SJSA1 (cell line): ENCODE measurements around the gene KCNK3. TPM values are rescaled to one million over a fixed set of nuclear protein-coding genes. Genes with fewer than 3 reads are reported as not detected.

Source experiments
- DNase-seq, 2 experiments: peaks; one replicate each; pipeline ENCODE4 v3.0.0-alpha.2; 2015 to 2020; ENCODE audit warnings: low spot score in 2 of 2, low read depth in 1 of 2
- H3K27ac ChIP-seq: fragments of 250-450 bp; sonication (Bioruptor Pico); 2 replicates; pipeline ENCODE4 v1.5.1; 2020; ENCODE audit warnings: mild to moderate bottlenecking, moderate library complexity
- H3K27me3 ChIP-seq: fragments of 250-450 bp; sonication (Bioruptor Pico); replicated peaks from 2 replicates; pipeline ENCODE4 v1.5.1; 2020; ENCODE audit warnings: mild to moderate bottlenecking, moderate library complexity
- H3K36me3 ChIP-seq: fragments of 250-450 bp; sonication (Bioruptor Pico); 2 replicates; pipeline ENCODE4 v1.5.1; 2020; ENCODE audit warnings: mild to moderate bottlenecking
- H3K4me1 ChIP-seq: fragments of 250-450 bp; sonication (Bioruptor Pico); replicated peaks from 2 replicates; pipeline ENCODE4 v1.6.1; 2021; ENCODE audit warnings: mild to moderate bottlenecking
- H3K4me3 ChIP-seq: fragments of 250-450 bp; sonication (Bioruptor Pico); 2 replicates; pipeline ENCODE4 v1.5.1; 2020; ENCODE audit warnings: mild to moderate bottlenecking
- H3K9me3 ChIP-seq: fragments of 250-450 bp; sonication (Bioruptor Pico); replicated peaks from 2 replicates; pipeline ENCODE4 v1.5.1; 2020; ENCODE audit warnings: mild to moderate bottlenecking
- total RNA-seq: library from RNA; depleted of rRNA; stranded (reverse); fragments of >200 nt; shearing (Covaris generic); gene quantifications from 2 replicates; pipeline ENCODE4 v1.2.3, GENCODE V29; 2014

KCNK3 gene
- total RNA-seq, 1 experiment from 2014 or later = not detected

GRCh38 chr2:26671691-26672090 lies 20.8 kb upstream of the KCNK3 start:
- Histone ChIP-seq H3K4me1 (no peaks in the 10 kb centered on the region), H3K36me3 (no peaks in the 10 kb centered on the region), H3K27me3 (peaks cover 21% of the 10 kb centered on the region), H3K9me3 (no peaks in the 10 kb centered on the region), H3K27ac (no peak overlapping the region), H3K4me3 (no peak overlapping the region)
- DNase-seq = no peak

GRCh38 chr2:26672112-26672817 lies 20.3 kb upstream of the KCNK3 start:
- H3K9me3 ChIP-seq = no peaks in the 10 kb centered on the region
- H3K27me3 ChIP-seq = peaks cover 21% of the 10 kb centered on the region
- no peaks in the 10 kb centered on the region for H3K36me3 ChIP-seq
- H3K4me1 ChIP-seq = no peaks in the 10 kb centered on the region
- no peak overlapping the region for H3K4me3 ChIP-seq
- DNase-seq = no peak
- H3K27ac ChIP-seq = no peak overlapping the region

- no peaks in the 10 kb centered on the region for H3K9me3 ChIP-seq
- H3K27ac ChIP-seq = no peak overlapping the region
- no peaks in the 10 kb centered on the region for H3K4me1 ChIP-seq
- peaks cover 23% of the 10 kb centered on the region for H3K27me3 ChIP-seq
- no peak for DNase-seq
- no peak overlapping the region for H3K4me3 ChIP-seq
- H3K36me3 ChIP-seq = no peaks in the 10 kb centered on the region
Measured at GRCh38 chr2:26672818-26673393, 19.6 kb upstream of the KCNK3 start.

- H3K36me3 ChIP-seq = no peaks in the 10 kb centered on the region
- H3K9me3 ChIP-seq = no peaks in the 10 kb centered on the region
- H3K4me3 ChIP-seq = no peak overlapping the region
- no peak for DNase-seq
- H3K27ac ChIP-seq = no peak overlapping the region
- H3K27me3 ChIP-seq = peaks cover 31% of the 10 kb centered on the region
- H3K4me1 ChIP-seq = no peaks in the 10 kb centered on the region
Measured at GRCh38 chr2:26674002-26674751, 18.3 kb upstream of the KCNK3 start.

- Histone ChIP-seq H3K27ac (no peak overlapping the region), H3K9me3 (no peaks in the 10 kb centered on the region), H3K36me3 (no peaks in the 10 kb centered on the region), H3K4me1 (no peaks in the 10 kb centered on the region), H3K4me3 (no peak overlapping the region), H3K27me3 (peaks cover 31% of the 10 kb centered on the region)
- no peak for DNase-seq
Measured at GRCh38 chr2:26674771-26675170, 17.8 kb upstream of the KCNK3 start.

- no peaks in the 10 kb centered on the region for H3K36me3 ChIP-seq
- no peak overlapping the region for H3K27ac ChIP-seq
- DNase-seq = no peak
- no peak overlapping the region for H3K4me3 ChIP-seq
- no peaks in the 10 kb centered on the region for H3K9me3 ChIP-seq
- no peaks in the 10 kb centered on the region for H3K4me1 ChIP-seq
- H3K27me3 ChIP-seq = peaks cover 26% of the 10 kb centered on the region
Measured at GRCh38 chr2:26675651-26676255, 16.8 kb upstream of the KCNK3 start.

- Histone ChIP-seq H3K27ac (no peak overlapping the region), H3K4me1 (no peaks in the 10 kb centered on the region), H3K9me3 (no peaks in the 10 kb centered on the region), H3K36me3 (no peaks in the 10 kb centered on the region), H3K4me3 (no peak overlapping the region), H3K27me3 (peaks cover 15% of the 10 kb centered on the region)
- DNase-seq = no peak
Measured at GRCh38 chr2:26678035-26678434, 14.5 kb upstream of the KCNK3 start.

- no peaks in the 10 kb centered on the region for H3K4me1 ChIP-seq
- H3K27ac ChIP-seq = no peak overlapping the region
- no peak overlapping the region for H3K4me3 ChIP-seq
- H3K9me3 ChIP-seq = no peaks in the 10 kb centered on the region
- H3K27me3 ChIP-seq = peaks cover 19% of the 10 kb centered on the region
- no peaks in the 10 kb centered on the region for H3K36me3 ChIP-seq
- no peak for DNase-seq
Measured at GRCh38 chr2:26679867-26680266, 12.7 kb upstream of the KCNK3 start.

- no peak overlapping the region for H3K27ac ChIP-seq
Measured at GRCh38 chr2:26681656-26682055, 10.9 kb upstream of the KCNK3 start.

GRCh38 chr2:26682155-26682554 lies 10.4 kb upstream of the KCNK3 start:
- H3K27ac ChIP-seq = no peak overlapping the region
- H3K27me3 ChIP-seq = peaks cover 32% of the 10 kb centered on the region
- H3K9me3 ChIP-seq = no peaks in the 10 kb centered on the region
- H3K36me3 ChIP-seq = no peaks in the 10 kb centered on the region
- DNase-seq = no peak
- no peak overlapping the region for H3K4me3 ChIP-seq
- no peaks in the 10 kb centered on the region for H3K4me1 ChIP-seq

More at GRCh38 chr2:26681656-26682055, 10.9 kb upstream of the KCNK3 start:
- Histone ChIP-seq H3K27me3 (peaks cover 29% of the 10 kb centered on the region), H3K4me3 (no peak overlapping the region), H3K4me1 (no peaks in the 10 kb centered on the region), H3K36me3 (no peaks in the 10 kb centered on the region), H3K9me3 (no peaks in the 10 kb centered on the region)
- DNase-seq = no peak

GRCh38 chr2:26683583-26683982 lies 8.9 kb upstream of the KCNK3 start:
- Histone ChIP-seq H3K36me3 (no peaks in the 10 kb centered on the region), H3K4me3 (no peak overlapping the region), H3K9me3 (no peaks in the 10 kb centered on the region), H3K27me3 (peaks cover 23% of the 10 kb centered on the region), H3K4me1 (no peaks in the 10 kb centered on the region), H3K27ac (no peak overlapping the region)
- no peak for DNase-seq

GRCh38 chr2:26685341-26685740 lies 7.2 kb upstream of the KCNK3 start:
- H3K4me3 ChIP-seq = no peak overlapping the region
- H3K4me1 ChIP-seq = no peaks in the 10 kb centered on the region
- H3K36me3 ChIP-seq = no peaks in the 10 kb centered on the region
- no peak overlapping the region for H3K27ac ChIP-seq
- H3K27me3 ChIP-seq = peaks cover 29% of the 10 kb centered on the region
- H3K9me3 ChIP-seq = no peaks in the 10 kb centered on the region
- DNase-seq = no peak

GRCh38 chr2:26685989-26686839 lies 6.3 kb upstream of the KCNK3 start:
- H3K4me1 ChIP-seq = no peaks in the 10 kb centered on the region
- H3K27ac ChIP-seq = no peak overlapping the region
- H3K4me3 ChIP-seq = no peak overlapping the region
- H3K27me3 ChIP-seq = peaks cover 38% of the 10 kb centered on the region
- no peaks in the 10 kb centered on the region for H3K36me3 ChIP-seq
- no peak for DNase-seq
- no peaks in the 10 kb centered on the region for H3K9me3 ChIP-seq
